ENCODE data around the gene CPNE5. TPM values are rescaled to one million over a fixed set of nuclear protein-coding genes. Genes with fewer than 3 reads are reported as not detected.

CPNE5 gene
- total RNA-seq, 1 experiment from 2014 or later = 0.37 TPM

- Histone ChIP-seq H3F3A (ENCODE audit: insufficient read depth, low read depth) (no peaks in the 10 kb centered on the region), H3K36me3 (ENCODE audit: low read depth) (no peaks in the 10 kb centered on the region), H3K9me3 (ENCODE audit: insufficient read depth, low read depth) (no peaks in the 10 kb centered on the region), H3K4me2 (no peak overlapping the region), H4K20me1 (ENCODE audit: insufficient read depth) (no peaks in the 10 kb centered on the region), H3K27ac (no peak overlapping the region), H3K27me3 (ENCODE audit: insufficient read depth, low read depth) (no peaks in the 10 kb centered on the region), H3K4me1 (replicated peaks; ENCODE audit: insufficient read depth) (no peaks in the 10 kb centered on the region), H3K79me2 (ENCODE audit: low read depth) (no peaks in the 10 kb centered on the region), H3K9me2 (ENCODE audit: insufficient read depth) (no peaks in the 10 kb centered on the region), H3K4me3 (no peak overlapping the region), H2AFZ (no peak overlapping the region)
- ChIA-PET POLR2A (ENCODE audit: unreplicated experiment) (no interaction called here), CTCF (no interaction called here)
- no TSS peak for BruUV-seq (replicated peaks)
- no peak for DNase-seq
- intact Hi-C loops (cut with micrococcal nuclease; ENCODE audit: unreplicated experiment) = no loop called here
- TF ChIP-seq CTCF (conservative IDR thresholded peaks at IDR 0.05) (no peak), EZH2 (IDR thresholded peaks at IDR 0.05; ENCODE audit: low read depth) (no peak)
Measured at GRCh38 chr6:36728289-36729160, 110.7 kb downstream of the CPNE5 start.

- no peaks in the 10 kb centered on the region for H3K4me1 ChIP-seq (replicated peaks; ENCODE audit: insufficient read depth)
- H3K4me2 ChIP-seq = no peak overlapping the region
- no peaks in the 10 kb centered on the region for H3K79me2 ChIP-seq (ENCODE audit: low read depth)
- TF ChIP-seq CTCF (conservative IDR thresholded peaks at IDR 0.05) = no peak
- TF ChIP-seq EZH2 (IDR thresholded peaks at IDR 0.05; ENCODE audit: low read depth) = no peak
- ChIA-PET CTCF (no interaction called here), POLR2A (ENCODE audit: unreplicated experiment) (no interaction called here)
- H3K9me2 ChIP-seq (ENCODE audit: insufficient read depth) = no peaks in the 10 kb centered on the region
- H3F3A ChIP-seq (ENCODE audit: insufficient read depth, low read depth) = no peaks in the 10 kb centered on the region
- no peaks in the 10 kb centered on the region for H3K36me3 ChIP-seq (ENCODE audit: low read depth)
- H4K20me1 ChIP-seq (ENCODE audit: insufficient read depth) = no peaks in the 10 kb centered on the region
- intact Hi-C loops (cut with micrococcal nuclease; ENCODE audit: unreplicated experiment) = no loop called here
- no peak overlapping the region for H3K27ac ChIP-seq
- no peak overlapping the region for H3K4me3 ChIP-seq
- no peaks in the 10 kb centered on the region for H3K27me3 ChIP-seq (ENCODE audit: insufficient read depth, low read depth)
- no peaks in the 10 kb centered on the region for H3K9me3 ChIP-seq (ENCODE audit: insufficient read depth, low read depth)
- H2AFZ ChIP-seq = no peak overlapping the region
- no TSS peak for BruUV-seq (replicated peaks)
- peak in 1 of 2 experiments; percentile 34 for DNase-seq
Measured at GRCh38 chr6:36727505-36728021, 111.7 kb downstream of the CPNE5 start.

GRCh38 chr6:36725581-36725980 lies 113.7 kb downstream of the CPNE5 start:
- ChIA-PET POLR2A (ENCODE audit: unreplicated experiment) (no interaction called here), CTCF (interaction anchor here (0.6 to 0.7 kb wide), 2 partner anchors 24 to 280 kb away, joined by 3 read pairs; no protein-coding TSS in a partner anchor)
- Histone ChIP-seq H3K4me3 (no peak overlapping the region), H3K4me2 (no peak overlapping the region), H3K79me2 (ENCODE audit: low read depth) (no peaks in the 10 kb centered on the region), H3K9me2 (ENCODE audit: insufficient read depth) (no peaks in the 10 kb centered on the region), H3K9me3 (ENCODE audit: insufficient read depth, low read depth) (no peaks in the 10 kb centered on the region), H3F3A (ENCODE audit: insufficient read depth, low read depth) (no peaks in the 10 kb centered on the region), H3K4me1 (replicated peaks; ENCODE audit: insufficient read depth) (no peaks in the 10 kb centered on the region), H4K20me1 (ENCODE audit: insufficient read depth) (no peaks in the 10 kb centered on the region), H3K36me3 (ENCODE audit: low read depth) (no peaks in the 10 kb centered on the region), H3K27me3 (ENCODE audit: insufficient read depth, low read depth) (no peaks in the 10 kb centered on the region), H2AFZ (no peak overlapping the region), H3K27ac (no peak overlapping the region)
- no TSS peak for BruUV-seq (replicated peaks)
- DNase-seq = peak in 1 of 2 experiments; percentile 15
- TF ChIP-seq EZH2 (IDR thresholded peaks at IDR 0.05; ENCODE audit: low read depth) = no peak
- TF ChIP-seq CTCF (conservative IDR thresholded peaks at IDR 0.05) = no peak
- intact Hi-C loops (cut with micrococcal nuclease; ENCODE audit: unreplicated experiment) = loop anchor here (2.0 kb wide), 2 partner anchors 33 to 43 kb away; no protein-coding TSS in a partner anchor

All from PC-9 (cell line).